HEK293T (cell line): Measurements from ENCODE around the gene TRIM4.

ENCODE experiments used
- BHLHE40 ChIP-seq: fragments of 450-650 bp; IDR thresholded peaks from 2 replicates; pipeline ENCODE4 v1.6.1; 2016; ENCODE audit warnings: mild to moderate bottlenecking, moderate library complexity, borderline replicate concordance
- ELF4 ChIP-seq: fragments of 450-650 bp; IDR thresholded peaks from 2 replicates; pipeline ENCODE4 v1.6.1; 2017; ENCODE audit warnings: antibody characterized with exemption
- FOXM1 ChIP-seq: fragments of 450-650 bp; IDR thresholded peaks from 2 replicates; pipeline ENCODE4 v1.6.1; 2017; ENCODE audit warnings: mild to moderate bottlenecking, borderline replicate concordance
- SP1 ChIP-seq: fragments of 450-650 bp; IDR thresholded peaks from 2 replicates; pipeline ENCODE4 v1.6.1; 2017

DNA sequence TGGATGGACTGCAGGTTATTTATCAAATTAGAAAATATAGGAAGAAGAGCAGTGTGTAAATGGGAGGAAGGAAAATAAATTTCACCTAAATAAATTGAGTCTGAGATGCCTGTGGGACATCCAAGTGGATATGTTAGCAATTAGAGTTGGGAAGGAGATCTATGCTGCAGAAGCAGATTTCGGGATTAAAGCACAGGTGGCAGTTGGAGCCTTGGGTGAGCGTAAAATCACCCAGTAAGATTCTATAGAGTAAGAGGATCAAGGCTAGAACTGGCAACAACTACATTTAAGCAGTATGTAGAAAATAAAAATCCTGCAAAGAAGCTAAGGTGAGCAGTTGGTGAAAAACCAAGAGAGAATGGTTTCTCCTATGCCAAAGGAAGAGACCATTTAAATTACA is 8.4 kb downstream of the TRIM4 start:
- TF ChIP-seq ELF4: no peak
- no peak for TF ChIP-seq BHLHE40
- TF ChIP-seq FOXM1: no peak
- no peak for TF ChIP-seq SP1
